ENCODE measurements around the gene ADGRD1.
A peak's percentile ranks its signal among the peaks of the same experiment; 100 is the strongest.
"Not testable (repeated sequence)": the region's sequence is repeated elsewhere in the genome, so short reads cannot be mapped to it uniquely, and the experiment has no call there.

Gene ADGRD1

GRCh38 chr12:131121705-131122405 lies 168.1 kb downstream of the ADGRD1 start:
- DNase-seq (ENCODE audit: low spot score) = no peak

- DNase-seq (ENCODE audit: low spot score) = no peak
Measured at GRCh38 chr12:131122631-131123030, 168.9 kb downstream of the ADGRD1 start.

DNA sequence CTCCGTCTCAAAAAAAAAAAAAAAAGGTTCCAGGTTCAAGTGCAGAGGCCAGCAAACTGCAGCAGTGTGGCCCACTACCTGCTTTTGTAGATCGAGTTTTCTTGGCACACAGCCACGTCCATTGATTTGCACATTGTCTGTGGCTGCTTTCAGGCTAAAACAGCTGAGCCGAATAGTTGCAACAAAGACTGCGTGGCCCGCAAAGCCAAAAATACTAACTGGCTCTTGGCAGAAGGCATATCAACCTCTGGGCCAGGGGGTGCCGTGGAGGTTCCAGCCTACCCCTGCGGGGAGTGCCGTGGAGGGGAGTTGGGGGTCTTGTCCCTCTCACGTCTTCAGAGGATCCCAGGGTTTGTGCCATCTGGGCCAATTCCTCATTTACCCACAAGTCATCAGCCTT lies 170.1 kb downstream of the ADGRD1 start:
- no peak for DNase-seq (ENCODE audit: low spot score)

DNA sequence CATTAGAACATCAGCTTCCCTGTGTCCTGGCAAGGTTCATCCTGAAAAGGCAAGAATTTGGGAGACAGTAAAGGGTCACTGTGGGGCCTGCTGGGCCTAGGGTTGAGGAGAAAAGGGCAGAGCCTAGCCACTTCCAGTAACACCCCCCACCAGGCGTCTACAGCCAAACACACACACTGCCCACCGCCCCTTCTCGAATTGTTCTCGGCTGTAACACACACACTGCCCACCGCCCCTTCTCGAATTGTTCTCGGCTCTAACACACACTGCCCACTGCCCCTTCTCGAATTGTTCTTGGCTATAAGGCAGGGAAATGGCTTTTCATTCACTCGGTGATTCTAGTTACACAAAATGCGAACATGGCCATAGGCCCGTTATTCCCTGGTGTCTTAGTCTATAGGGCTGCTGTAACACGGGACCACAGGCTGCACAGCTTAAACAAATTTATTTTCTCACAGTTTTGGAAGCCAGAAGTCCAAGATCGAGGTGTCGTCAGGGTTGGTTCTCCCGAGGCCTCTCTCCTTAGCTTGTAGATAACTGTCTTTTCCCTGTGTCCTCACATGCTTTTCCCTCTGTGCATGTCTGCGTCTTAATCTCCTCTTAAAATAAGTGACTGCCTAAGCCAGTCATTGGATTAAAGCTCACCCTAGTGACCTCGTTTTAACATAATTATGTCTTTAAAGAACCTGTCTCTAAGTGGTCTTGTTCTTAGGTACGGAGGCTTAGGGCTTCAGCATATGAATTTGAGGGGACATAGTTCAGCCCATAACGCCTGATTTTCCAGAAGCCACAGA lies 171.0 kb downstream of the ADGRD1 start:
- no peak for DNase-seq (ENCODE audit: low spot score)

- no peak for DNase-seq (ENCODE audit: low spot score)
Measured at GRCh38 chr12:131126662-131127173, 173.0 kb downstream of the ADGRD1 start.

- no peak for DNase-seq (ENCODE audit: low spot score)
Measured at GRCh38 chr12:131128556-131128955, 174.8 kb downstream of the ADGRD1 start.

- DNase-seq (ENCODE audit: low spot score) = not testable (repeated sequence)
Measured at GRCh38 chr12:131128966-131129619, 175.4 kb downstream of the ADGRD1 start.

GRCh38 chr12:131129839-131130238 lies 176.1 kb downstream of the ADGRD1 start:
- no peak for DNase-seq (ENCODE audit: low spot score)

- no peak for DNase-seq (ENCODE audit: low spot score)
Measured at GRCh38 chr12:131130311-131130911, 176.7 kb downstream of the ADGRD1 start.

DNA sequence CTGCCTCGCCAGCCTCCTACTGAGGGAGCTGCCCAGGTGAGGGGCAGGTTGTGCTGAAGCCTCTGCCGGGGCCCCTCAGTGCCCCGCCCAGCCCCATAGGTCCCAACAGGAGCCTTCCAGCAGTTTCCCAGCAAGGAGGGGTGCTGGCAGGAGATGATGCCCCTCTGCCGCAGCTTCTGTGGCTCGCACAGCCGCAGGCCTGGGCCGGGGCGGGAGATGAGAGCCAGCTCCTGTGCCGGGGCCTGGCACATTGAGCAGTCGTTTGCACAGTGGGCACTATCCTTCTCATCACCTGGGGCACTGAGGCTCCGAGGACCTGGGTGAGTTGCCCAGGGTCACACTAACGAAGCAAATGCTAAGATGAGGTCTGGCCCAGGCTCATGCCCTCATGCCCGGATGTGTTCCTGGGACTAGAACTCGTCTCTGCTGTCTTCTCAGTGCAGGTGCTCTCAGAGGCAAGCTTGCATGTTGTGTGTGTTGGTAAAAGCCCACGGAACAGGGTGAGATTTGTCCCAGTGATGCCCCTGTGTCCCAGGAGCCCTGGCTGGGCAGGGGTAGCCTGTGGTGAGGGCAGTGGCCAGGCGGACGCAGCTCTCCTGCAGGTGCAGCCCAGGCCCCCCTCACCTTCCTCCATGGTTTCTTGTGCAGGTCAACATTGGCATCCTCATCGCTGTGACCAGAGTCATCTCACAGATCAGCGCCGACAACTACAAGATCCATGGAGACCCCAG lies 177.5 kb downstream of the ADGRD1 start:
- DNase-seq (ENCODE audit: low spot score) = no peak

GRCh38 chr12:131131808-131132117 lies 178.1 kb downstream of the ADGRD1 start:
- DNase-seq (ENCODE audit: low spot score) = no peak

GRCh38 chr12:131132118-131132892 lies 178.6 kb downstream of the ADGRD1 start:
- peak; percentile 74 for DNase-seq (ENCODE audit: low spot score)

- DNase-seq (ENCODE audit: low spot score) = no peak
Measured at GRCh38 chr12:131133015-131133905, 179.6 kb downstream of the ADGRD1 start.

- no peak for DNase-seq (ENCODE audit: low spot score)
Measured at GRCh38 chr12:131133994-131134393, 180.3 kb downstream of the ADGRD1 start.

GRCh38 chr12:131134523-131135310 lies 181.0 kb downstream of the ADGRD1 start:
- no peak for DNase-seq (ENCODE audit: low spot score)

DNA sequence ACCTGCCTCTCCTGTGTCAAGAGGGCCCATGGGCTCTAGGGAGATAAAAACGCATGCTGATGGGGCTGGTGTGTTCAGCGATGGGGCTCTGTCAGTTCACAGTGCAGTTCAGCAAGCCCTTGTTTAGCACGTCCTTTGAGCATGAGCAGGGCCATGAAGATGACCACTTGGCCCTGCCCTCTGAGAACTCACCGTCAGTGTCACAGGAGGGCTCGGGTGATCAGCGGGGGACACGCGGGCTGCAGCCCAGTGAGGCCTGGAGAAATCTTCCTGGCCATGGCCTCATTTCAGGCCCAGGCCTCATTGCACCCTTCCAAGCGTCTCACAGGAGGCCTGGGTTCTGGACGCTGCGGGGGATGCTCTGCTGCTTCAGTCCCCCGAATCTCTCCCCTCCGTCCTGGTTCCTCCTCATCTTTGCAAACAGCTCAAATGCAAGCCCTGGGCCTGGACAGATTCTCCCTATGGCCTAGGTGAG lies 181.6 kb downstream of the ADGRD1 start:
- no peak for DNase-seq (ENCODE audit: low spot score)

DNA sequence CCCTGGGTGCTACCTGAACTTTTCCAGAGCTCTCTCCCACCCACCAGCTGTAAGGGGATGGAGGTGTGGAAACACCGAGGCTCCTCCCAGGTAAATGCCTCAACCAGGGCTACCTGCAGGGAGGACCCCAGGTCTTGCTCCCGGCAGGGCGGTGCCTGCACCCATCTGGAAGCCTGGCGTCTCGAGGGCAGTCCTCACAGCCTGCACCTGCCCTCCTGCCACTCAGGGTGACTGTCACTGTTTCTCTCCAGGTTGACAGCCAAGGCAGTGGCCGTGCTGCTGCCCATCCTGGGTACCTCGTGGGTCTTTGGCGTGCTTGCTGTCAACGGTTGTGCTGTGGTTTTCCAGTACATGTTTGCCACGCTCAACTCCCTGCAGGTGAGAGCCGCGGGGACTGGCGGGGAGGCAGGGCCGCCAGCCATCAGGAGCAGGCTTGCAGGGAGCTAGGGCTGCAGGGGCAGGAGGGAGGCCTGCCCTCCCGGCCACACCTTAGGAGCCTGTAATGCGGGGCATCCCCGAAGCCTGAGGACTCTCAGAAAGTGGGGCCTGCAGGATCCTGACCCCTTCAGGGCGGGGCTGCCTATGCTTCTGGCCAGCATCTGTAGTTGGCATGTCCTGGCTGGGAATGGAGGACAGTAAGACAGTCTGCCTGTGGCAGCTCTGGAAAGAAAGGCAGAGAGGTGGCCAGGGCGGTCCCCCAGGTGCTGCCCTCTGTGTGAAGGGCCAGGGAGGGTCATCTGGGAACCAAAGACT lies 182.3 kb downstream of the ADGRD1 start:
- DNase-seq (ENCODE audit: low spot score) = no peak

DNA sequence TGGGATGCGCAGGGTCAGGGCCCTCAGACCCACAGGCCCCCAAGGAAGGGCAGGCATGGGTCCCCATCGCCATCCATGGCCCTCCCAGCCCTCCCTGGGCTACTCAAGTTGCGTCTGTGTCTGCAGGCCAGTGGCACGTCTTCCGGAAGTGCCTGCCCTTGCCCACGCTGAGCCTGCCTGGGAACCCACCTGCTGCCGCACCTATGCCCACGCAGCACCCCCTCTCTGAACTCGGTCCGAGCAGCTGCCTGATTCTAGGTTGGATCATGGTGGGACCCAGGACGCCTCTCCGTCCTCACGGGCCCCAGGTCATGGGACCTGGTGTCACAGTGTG lies 182.8 kb downstream of the ADGRD1 start:
- DNase-seq (ENCODE audit: low spot score) = no peak
